Measurements from ENCODE around the gene SMIM8.

DNA sequence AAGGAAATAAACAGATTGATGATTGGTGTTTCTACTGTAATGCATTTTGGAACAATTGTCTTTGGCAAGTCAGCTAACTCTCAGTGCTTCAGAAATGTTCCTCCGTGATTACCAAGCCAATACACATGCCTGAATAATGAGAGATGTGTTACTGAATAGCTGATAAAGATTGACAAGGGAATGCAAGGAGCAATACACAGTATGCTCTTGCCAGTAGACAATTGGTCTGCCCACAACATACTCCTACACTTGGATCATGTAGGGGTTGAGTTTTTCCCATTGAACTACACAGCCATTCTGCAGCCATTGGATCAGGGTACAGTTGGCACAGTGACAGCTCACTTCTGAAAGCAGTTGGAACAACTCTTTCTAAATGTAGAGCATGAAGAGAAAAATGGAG is 12.3 kb downstream of the SMIM8 start:
- TF ChIP-seq POLR2A (IDR thresholded peaks at IDR 0.05), result no peak
- no peak for TF ChIP-seq POLR2AphosphoS5 (IDR thresholded peaks at IDR 0.05)
